Endothelial cell of umbilical vein (primary cell): ENCODE data around the gene ZCCHC4. TPM values are rescaled to one million over a fixed set of nuclear protein-coding genes. Genes with fewer than 3 reads are reported as not detected.

Experiments used
- BruUV-seq: library from RNA; stranded (reverse); fragments of 400-500 nt; replicated peaks from 2 replicates; lab custom pipeline; 2021; lab: Mats Ljungman, UMichigan
- CTCF ChIA-PET: fragments of 300-600, 350-600 bp; sonication (Branson Sonifier 250); formaldehyde crosslinking; loops from one replicate; lab custom pipeline; 2021; ENCODE audit warnings: antibody characterized with exemption, inconsistent platforms; lab: Charles Lee
- POLR2A ChIA-PET: fragments of 300-600, 350-600 bp; sonication (Branson Sonifier 250); formaldehyde crosslinking; loops from one replicate; lab custom pipeline; 2021; ENCODE audit warnings: antibody characterized with exemption, inconsistent platforms; lab: Charles Lee
- DNase-seq: peaks from one replicate; pipeline ENCODE4 v3.0.0-alpha.2; 2011; ENCODE audit warnings: low read depth, low spot score
- FAIRE-seq: peaks from 2 replicates; lab custom pipeline; 2011; peaks lifted over from hg19 to GRCh38; lab: Jason Lieb, UNC
- H2AFZ ChIP-seq: 2 replicates; pipeline ENCODE4 v1.6.0; 2012; ENCODE audit warnings: low read depth, low read length, control low read depth, inconsistent platforms
- H3K27ac ChIP-seq: 2 replicates; pipeline ENCODE4 v1.5.1; 2011; ENCODE audit warnings: low read depth, mild to moderate bottlenecking, control low read depth, low read length, moderate library complexity; ENCODE audit not compliant: insufficient read depth
- H3K27me3 ChIP-seq, 2 experiments: 2 replicates each; pipeline versions ENCODE4 v1.6.0 to v1.6.1; 2011; ENCODE audit warnings: low read length in 2 of 2, mixed read lengths in 1 of 2; ENCODE audit not compliant: control insufficient read depth in 2 of 2, insufficient read depth in 2 of 2
- H3K36me3 ChIP-seq, 2 experiments: 2 replicates in 1 of 2; 3 replicates in 1 of 2; pipeline ENCODE4 v1.5.1; 2011; ENCODE audit warnings: low read length in 2 of 2, mild to moderate bottlenecking in 1 of 2, moderate library complexity in 1 of 2; ENCODE audit not compliant: control insufficient read depth in 2 of 2, insufficient read depth in 2 of 2; ENCODE audit errors: extremely low read depth in 1 of 2
- H3K4me1 ChIP-seq: 3 replicates; pipeline ENCODE4 v1.5.1; 2011; ENCODE audit warnings: mild to moderate bottlenecking, low read length; ENCODE audit not compliant: control insufficient read depth, insufficient read depth; ENCODE audit errors: extremely low read depth
- H3K4me2 ChIP-seq: 2 replicates; pipeline ENCODE4 v1.6.1; 2011; ENCODE audit warnings: low read length, control low read depth, mixed read lengths; ENCODE audit not compliant: insufficient read depth
- H3K4me3 ChIP-seq, 3 experiments: fragments of 200-600 bp in 1 of 3; sonication (generic), shearing (Covaris generic) in 1 of 3; replicated peaks in 1 of 3; 2 replicates each; pipeline ENCODE4 v1.5.1; 2011 to 2016; ENCODE audit warnings: control low read depth in 3 of 3, low read length in 3 of 3, mild to moderate bottlenecking in 2 of 3, inconsistent platforms in 1 of 3, low read depth in 1 of 3, moderate library complexity in 1 of 3; ENCODE audit not compliant: insufficient read depth in 1 of 3
- H3K79me2 ChIP-seq: 2 replicates; pipeline ENCODE4 v1.6.0; 2012; ENCODE audit warnings: low read length, inconsistent platforms; ENCODE audit not compliant: control insufficient read depth, insufficient read depth
- H3K9ac ChIP-seq: replicated peaks from 2 replicates; pipeline ENCODE3; 2011; ENCODE audit warnings: low read length, control low read depth; ENCODE audit not compliant: insufficient read depth; ENCODE audit errors: extremely low read depth
- H3K9me1 ChIP-seq: replicated peaks from 3 replicates; pipeline ENCODE4 v1.6.0; 2011; ENCODE audit warnings: mild to moderate bottlenecking, low read length; ENCODE audit not compliant: control insufficient read depth, insufficient read depth; ENCODE audit errors: extremely low read depth
- H3K9me3 ChIP-seq: replicated peaks from 2 replicates; pipeline ENCODE4 v1.5.1; 2012; ENCODE audit warnings: low read length, inconsistent platforms; ENCODE audit not compliant: control insufficient read depth, insufficient read depth
- H4K20me1 ChIP-seq: replicated peaks from 2 replicates; pipeline ENCODE3; 2011; ENCODE audit warnings: mild to moderate bottlenecking, low read length; ENCODE audit not compliant: control insufficient read depth, insufficient read depth; ENCODE audit errors: extremely low read depth
- CTCF ChIP-seq, 2 donors: IDR thresholded peaks; 1 replicate in 1 of 2; 2 replicates in 1 of 2; pipeline ENCODE4 v1.5.1; 2011; ENCODE audit warnings: low read length in 2 of 2, mild to moderate bottlenecking in 2 of 2, moderate library complexity in 2 of 2, control low read depth in 1 of 2, inconsistent platforms in 1 of 2, low read depth in 1 of 2; ENCODE audit not compliant: insufficient read depth in 1 of 2; ENCODE audit errors: extremely low read depth in 1 of 2
- EZH2 ChIP-seq: IDR thresholded peaks from 2 replicates; pipeline ENCODE4 v1.6.1; 2012; ENCODE audit warnings: borderline replicate concordance, low read depth, mild to moderate bottlenecking, moderate library complexity, low read length, inconsistent platforms; ENCODE audit not compliant: severe bottlenecking
- FOS ChIP-seq: IDR thresholded peaks from 2 replicates; pipeline ENCODE4 v1.6.1; 2011; ENCODE audit warnings: mild to moderate bottlenecking, low read length, moderate library complexity, borderline replicate concordance; ENCODE audit not compliant: insufficient read depth
- GATA2 ChIP-seq: IDR thresholded peaks from 2 replicates; pipeline ENCODE4 v1.7.0; 2011; ENCODE audit warnings: low read depth, mild to moderate bottlenecking, moderate library complexity, mixed read lengths, low read length; ENCODE audit not compliant: insufficient read length, insufficient read depth
- JUN ChIP-seq: IDR thresholded peaks from 2 replicates; pipeline ENCODE4 v1.6.1; 2011; ENCODE audit warnings: borderline replicate concordance, low read depth; ENCODE audit not compliant: insufficient read length, insufficient read depth
- MYC ChIP-seq: IDR thresholded peaks from one replicate; pipeline ENCODE4 v1.6.1; 2011; ENCODE audit warnings: mild to moderate bottlenecking, low read depth, low read length
- POLR2A ChIP-seq: IDR thresholded peaks from 2 replicates; pipeline ENCODE4 v1.6.1; 2012; ENCODE audit warnings: low read depth, mild to moderate bottlenecking, control low read depth, low read length
- POLR2AphosphoS5 ChIP-seq: IDR thresholded peaks from 2 replicates; pipeline ENCODE4 v1.6.1; 2012; ENCODE audit warnings: low read depth, mild to moderate bottlenecking, control low read depth, low read length, moderate library complexity; ENCODE audit not compliant: insufficient read depth
- dilution Hi-C: fragments of 300-500 bp; cut with MboI; formaldehyde crosslinking; loops from one replicate; pipeline ENCODE4 v1.15.0; 2019; ENCODE audit warnings: low sequenced_read_pairs; ENCODE audit not compliant: extremely low pct_ligation_motif_present
- intact Hi-C: fragments of 100-400 bp; cut with micrococcal nuclease; formaldehyde crosslinking; loops from one replicate; pipeline ENCODE4 v1.10.0; 2022
- polyA plus RNA-seq, 4 experiments: library from polyadenylated mRNA; depleted of rRNA in 3 of 4; stranded (reverse) in 3 of 4; unstranded in 1 of 4; fragments of >200 nt; gene quantifications; 2 replicates each; pipeline versions ENCODE4 v1.2.1 to v1.2.3, GENCODE V29; 2011 to 2012; ENCODE audit warnings: missing spikeins in 1 of 4
- total RNA-seq: library from RNA; stranded (reverse); gene quantifications from 2 replicates; pipeline ENCODE4 v1.2.3, GENCODE V29; 2021
- TF ChIP-seq, protein P1 (sequence below): IDR thresholded peaks from 2 replicates; pipeline ENCODE4 v1.6.1; 2011; ENCODE audit not compliant: insufficient read depth, insufficient read length

Gene ZCCHC4
- total and polyA plus RNA-seq, 2 donors (not counting 3 experiments of a cell fraction or from before 2014, with no cell fraction given) = 6.6 to 10.9 TPM

- H3K27me3 ChIP-seq = no peaks in the 10 kb centered on the region
- no peaks in the 10 kb centered on the region for H3K79me2 ChIP-seq
- H3K4me1 ChIP-seq = no peaks in the 10 kb centered on the region
- no peak overlapping the region for H3K9ac ChIP-seq
- ChIA-PET POLR2A (no interaction called here), CTCF (no interaction called here)
- dilution Hi-C loops = no loop called here
- BruUV-seq = no TSS peak
- intact Hi-C loops = no loop called here
- peaks cover 2% of the 10 kb centered on the region for H3K9me3 ChIP-seq
- no peak for TF ChIP-seq EZH2
- TF ChIP-seq POLR2A = no peak
- TF ChIP-seq FOS = no peak
- no peak for TF ChIP-seq JUN
- no peak for TF ChIP-seq GATA2
- TF ChIP-seq, protein P1, sequence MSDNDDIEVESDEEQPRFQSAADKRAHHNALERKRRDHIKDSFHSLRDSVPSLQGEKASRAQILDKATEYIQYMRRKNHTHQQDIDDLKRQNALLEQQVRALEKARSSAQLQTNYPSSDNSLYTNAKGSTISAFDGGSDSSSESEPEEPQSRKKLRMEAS = no peak
- no peak for TF ChIP-seq CTCF (IDR thresholded peaks at IDR 0.05; ENCODE audit: extremely low read depth in 1 of 2, insufficient read depth in 1 of 2, low read depth in 1 of 2, low read length in 2 of 2)
- TF ChIP-seq POLR2AphosphoS5 = no peak
- no peak for TF ChIP-seq MYC
- H3K27ac ChIP-seq = no peak overlapping the region
- no peak for DNase-seq
- H2AFZ ChIP-seq = no peak overlapping the region
- H4K20me1 ChIP-seq = no peaks in the 10 kb centered on the region
- no peak overlapping the region for H3K4me3 ChIP-seq
- H3K9me1 ChIP-seq = no peaks in the 10 kb centered on the region
- FAIRE-seq = no peak
- H3K36me3 ChIP-seq = peaks cover 15 to 21% of the 10 kb centered on the region in 2 experiments
- no peak overlapping the region for H3K4me2 ChIP-seq
Observed at GRCh38 chr4:25397305-25397704, 84.7 kb downstream of the ZCCHC4 start.
